Heart right ventricle (tissue), 16 donors: ENCODE data around the gene CDK14. TPM values are rescaled to one million over a fixed set of nuclear protein-coding genes. Genes with fewer than 3 reads are reported as not detected.

Source experiments
- ATAC-seq, 8 donors: fragments of 200-7000 bp; cut with Tn5 transposase; one replicate each; pipeline ENCODE4 v1.9.1; 2020; ENCODE audit warnings: mild to moderate bottlenecking in 8 of 8, moderate library complexity in 8 of 8, moderate number of reproducible peaks in 1 of 8
- DNase-seq, 2 donors: peaks; one replicate each; pipeline ENCODE4 v3.0.0-alpha.2; 2020
- H3K27ac ChIP-seq, 10 donors: fragments of 200-600 bp; sonication (generic) in 2 of 10; one replicate each; pipeline versions ENCODE4 v1.5.0 to v1.8.0; 2020 to 2022; ENCODE audit warnings: mild to moderate bottlenecking in 3 of 10
- H3K27me3 ChIP-seq, 7 donors: fragments of 200-600 bp; one replicate each; pipeline ENCODE4 v1.8.0; 2021 to 2022; ENCODE audit warnings: mild to moderate bottlenecking in 2 of 7
- H3K36me3 ChIP-seq, 9 donors: fragments of 200-600 bp; sonication (generic) in 1 of 9; one replicate each; pipeline versions ENCODE4 v1.5.0 to v1.8.0; 2020 to 2022; ENCODE audit warnings: mild to moderate bottlenecking in 2 of 9
- H3K4me1 ChIP-seq, 9 donors: fragments of 200-600 bp; sonication (generic) in 1 of 9; one replicate each; pipeline versions ENCODE4 v1.5.0 to v1.8.0; 2020 to 2022; ENCODE audit warnings: mild to moderate bottlenecking in 4 of 9
- H3K4me3 ChIP-seq, 10 donors: fragments of 200-600 bp; sonication (generic) in 2 of 10; one replicate each; pipeline versions ENCODE4 v1.5.0 to v1.8.0; 2020 to 2022; ENCODE audit warnings: mild to moderate bottlenecking in 7 of 10, moderate library complexity in 2 of 10
- H3K9me3 ChIP-seq, 11 donors: fragments of 200-600 bp in 10 of 11; sonication (generic) in 2 of 11; one replicate each; pipeline versions ENCODE4 v1.5.0 to v1.8.0; 2013 to 2022; ENCODE audit warnings: mild to moderate bottlenecking in 2 of 11, control low read depth in 1 of 11, moderate library complexity in 1 of 11
- CTCF ChIP-seq, 9 donors: fragments of 200-600 bp; sonication (generic) in 2 of 9; IDR thresholded peaks; one replicate each; pipeline versions ENCODE4 v1.5.0 to v1.8.0; 2021 to 2022; ENCODE audit warnings: antibody characterized with exemption in 9 of 9, mild to moderate bottlenecking in 5 of 9, moderate library complexity in 1 of 9
- WGBS, 2 donors: extraction: QIAGEN DNeasy Blood & Tissue Kit; methylation state at CpG; one replicate each; pipeline ENCODE4 v1.1.7; 2013; ENCODE audit warnings: inconsistent platforms in 1 of 2; 5-methylcytosine and 5-hydroxymethylcytosine counted together
- intact Hi-C, 10 donors: fragments of 100-400 bp; cut with DNase I; formaldehyde crosslinking; loops; one replicate each; pipeline versions ENCODE4 v1.11.1 to v1.14.2; 2022
- polyA plus RNA-seq, 2 donors: library from polyadenylated mRNA; stranded (reverse); fragments of 200-250 nt; gene quantifications; one replicate each; pipeline ENCODE4 v1.2.3, GENCODE V29; 2013
- total RNA-seq, 10 donors: library from RNA; stranded (reverse); fragmentation: NEBNext Ultra II Directional in 3 of 10; extraction: Animal tissue kit (Norgen Biotek cat#: 25700) in 3 of 10; gene quantifications; one replicate each; pipeline versions ENCODE4 v1.2.1 to v1.2.4, GENCODE V29; 2021 to 2023
- donor health status: Arrhythmogenic right ventricular cardiomyopathy.
- donor health status: ischemic (EF 13 %, LVEDD 7.1; RV severe dilation, severe dysfunction).
- donor health status: healthy with polysubstance abuse.
- donor health status: DM: no; HTN: yes; CAD: no.
- donor health status: DM: no; HTN: no; CAD: no.
- donor health status: ischemic (EF 25% LVEDD 6.9; RV normal size, moderate dysfunction).
- donor health status: ischemic (EF 25% LVEDD 5.7; RV mildly dilated, moderate dysfunction).
- donor health status: healthy.
- donor health status: DM: yes; HTN: yes; CAD: no.
- donor health status: Ischemic cardiomyopathy.
- donor health status: ischemic (EF 35%, LVEDD 5.7; RV mildly dilated, moderate dysfunction).
- donor health status: nonischemic (EF 11% LVEDD 7.7; RV severe dilation, severe dysfunction).
- donor health status: DM: yes; HTN: yes; CAD: no.
- donor health status: PGD.
- donor health status: ischemic (EF 29% LVEDD 5.4; RV normal size, mild dysfunction).
- donor health status: nonischemic (EF 23%, LVEDD 6.1; RV moderate dilation, normal function).

Gene CDK14
- total and polyA plus RNA-seq, 12 donors: 3.9 to 36.5 (median 21.4) TPM

GRCh38 chr7:90857603-90858002 lies 261.5 kb downstream of the CDK14 start:
- DNase-seq (peak in 1 of 2 donors; percentile 21), ATAC-seq (peak in 7 of 8 donors; percentile 34 to 84 (median 59))
- no peaks in the 10 kb centered on the region for H3K27me3 ChIP-seq
- no peak overlapping the region for H3K4me3 ChIP-seq
- TF ChIP-seq CTCF (IDR thresholded peaks at IDR 0.05): peak in 4 of 9 donors; percentile 16 to 46 (median 38)
- no peaks in the 10 kb centered on the region for H3K9me3 ChIP-seq
- 43 to 57% methylated on average over 2 of the region's 2 CpGs for WGBS, 2 donors
- H3K4me1 ChIP-seq: peaks cover 0 to 6% (median 0%) of the 10 kb centered on the region in 9 donors
- no peak overlapping the region for H3K27ac ChIP-seq
- no peaks in the 10 kb centered on the region for H3K36me3 ChIP-seq
- intact Hi-C loops: loop anchor here in 1 of 10 donors (10.0 kb wide), 1 partner anchor 177 kb away; no protein-coding TSS in a partner anchor

- intact Hi-C loops: loop anchor here in 1 of 10 donors (10.0 kb wide), 1 partner anchor 176 kb away; no protein-coding TSS in a partner anchor
- 93% methylated on average over 2 of the region's 2 CpGs for WGBS, 2 donors
- Histone ChIP-seq H3K27me3 (no peaks in the 10 kb centered on the region), H3K36me3 (no peaks in the 10 kb centered on the region), H3K9me3 (no peaks in the 10 kb centered on the region), H3K4me3 (no peak overlapping the region), H3K4me1 (peaks cover 0 to 6% (median 0%) of the 10 kb centered on the region in 9 donors), H3K27ac (no peak overlapping the region)
- no peak for TF ChIP-seq CTCF (IDR thresholded peaks at IDR 0.05)
- no peak for DNase-seq
- ATAC-seq: no peak
Measured at GRCh38 chr7:90858546-90858945, 262.4 kb downstream of the CDK14 start.

- no peak for ATAC-seq
Measured at GRCh38 chr7:90859521-90859920, 263.4 kb downstream of the CDK14 start.

GRCh38 chr7:90864088-90864487 lies 268.0 kb downstream of the CDK14 start:
- H3K4me3 ChIP-seq: no peak overlapping the region
- 88 to 98% methylated on average over 1 of the region's 1 CpG for WGBS, 2 donors
- intact Hi-C loops: no loop called here
- ATAC-seq: no peak
- H3K27ac ChIP-seq: no peak overlapping the region
- TF ChIP-seq CTCF (IDR thresholded peaks at IDR 0.05): no peak
- DNase-seq: no peak
- H3K4me1 ChIP-seq: no peaks in the 10 kb centered on the region
- H3K9me3 ChIP-seq: no peaks in the 10 kb centered on the region
- no peaks in the 10 kb centered on the region for H3K27me3 ChIP-seq
- no peaks in the 10 kb centered on the region for H3K36me3 ChIP-seq

More at GRCh38 chr7:90859521-90859920, 263.4 kb downstream of the CDK14 start:
- Histone ChIP-seq H3K4me1 (peaks cover 0 to 6% (median 0%) of the 10 kb centered on the region in 9 donors), H3K27ac (no peak overlapping the region), H3K9me3 (no peaks in the 10 kb centered on the region), H3K27me3 (no peaks in the 10 kb centered on the region), H3K4me3 (no peak overlapping the region), H3K36me3 (no peaks in the 10 kb centered on the region)
- TF ChIP-seq CTCF (IDR thresholded peaks at IDR 0.05): no peak
- no peak for DNase-seq
- intact Hi-C loops: loop anchor here in 1 of 10 donors (10.0 kb wide), 1 partner anchor 175 kb away; no protein-coding TSS in a partner anchor
